ELR (cell line): ENCODE results near the gene RHCG.
A peak's percentile ranks its signal among the peaks of the same experiment; 100 is the strongest.

Source experiments
- DNase-seq: peaks from one replicate; pipeline ENCODE4 v3.0.0-alpha.2; 2015; ENCODE audit warnings: low read depth

The RHCG gene

GRCh38 chr15:89477411-89478242 lies 18.8 kb downstream of the RHCG start:
- DNase-seq, result no peak

- DNase-seq, result no peak
These were observed 20.7 kb downstream of the RHCG start for GRCh38 chr15:89475661-89476060.

GRCh38 chr15:89472785-89473256 lies 23.6 kb downstream of the RHCG start:
- DNase-seq, result peak; percentile 59

DNA sequence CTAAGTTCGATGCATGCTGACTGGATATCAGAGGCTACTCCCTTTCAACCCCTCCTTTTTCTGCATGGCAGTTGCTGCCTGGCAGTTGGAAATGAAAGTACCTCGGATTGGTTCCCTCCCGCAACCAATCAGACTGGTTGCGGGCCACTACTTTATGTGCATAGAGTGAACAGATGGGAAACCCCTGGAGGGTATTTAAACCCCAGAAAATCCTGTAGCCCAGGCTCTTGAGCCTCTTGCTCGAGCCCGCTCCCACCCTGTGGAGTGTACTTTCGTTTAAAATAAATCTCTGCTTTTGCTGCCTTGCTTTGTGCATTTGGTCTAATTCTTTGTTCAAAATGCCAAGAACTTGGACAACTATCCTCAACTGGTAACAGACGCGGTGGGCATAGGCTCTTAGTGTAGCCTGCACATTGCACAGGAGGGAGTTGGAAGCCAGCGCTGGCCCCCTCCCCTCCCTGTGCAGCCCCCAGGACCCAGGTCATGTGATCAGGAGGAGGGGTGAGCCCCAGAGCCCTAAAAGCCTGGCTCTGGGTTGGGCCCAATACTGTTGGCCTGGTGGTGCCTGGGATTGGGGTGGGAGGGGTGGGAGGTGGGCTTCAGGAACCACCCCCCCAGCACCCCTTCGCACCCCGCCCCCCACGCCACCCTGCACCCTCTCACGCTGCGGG lies 26.8 kb downstream of the RHCG start:
- no peak for DNase-seq

DNA sequence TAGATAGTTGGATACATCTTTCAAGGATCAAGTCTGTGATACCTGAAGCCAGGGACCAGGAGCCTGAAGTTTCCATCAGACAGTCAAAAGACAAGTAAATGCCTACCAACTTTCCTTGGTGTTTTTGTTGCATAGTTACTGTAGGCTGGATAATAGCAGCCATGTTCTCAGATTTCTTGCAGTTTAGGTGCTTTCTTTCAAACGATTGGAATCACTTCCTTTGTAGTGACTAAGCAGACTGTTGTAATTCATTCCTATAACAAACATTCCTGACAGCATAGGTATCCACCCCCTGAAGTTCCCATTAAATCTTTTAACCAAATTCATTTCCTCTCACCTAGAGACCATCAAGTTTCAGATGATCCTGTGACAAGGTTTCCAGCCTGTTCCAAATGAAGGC lies 27.6 kb downstream of the RHCG start:
- DNase-seq, result peak; percentile 34

DNA sequence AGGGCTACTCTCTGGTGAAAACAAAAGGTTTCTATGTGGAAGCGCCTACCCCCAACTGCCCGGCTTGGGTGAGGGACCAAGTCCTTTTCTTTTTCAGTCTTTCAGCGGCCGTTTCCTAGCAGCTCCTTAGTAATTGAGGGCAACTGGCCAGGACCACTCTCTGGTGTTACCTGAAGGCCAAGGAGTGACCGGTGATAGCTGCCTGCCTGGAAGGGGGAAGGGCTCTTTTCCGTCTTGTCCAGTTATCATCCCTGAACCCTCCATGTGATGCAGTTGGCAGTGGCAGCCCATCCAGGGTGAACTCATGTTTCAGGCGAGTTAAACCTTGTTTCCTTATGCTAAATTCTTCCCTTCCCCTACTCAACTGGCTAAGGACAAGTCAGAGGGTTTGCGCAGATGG lies 33.3 kb downstream of the RHCG start:
- no peak for DNase-seq

GRCh38 chr15:89462198-89462912 lies 34.0 kb downstream of the RHCG start:
- DNase-seq, result peak; percentile 31

GRCh38 chr15:89461386-89461785 lies 35.0 kb downstream of the RHCG start:
- no peak for DNase-seq

GRCh38 chr15:89460048-89460447 lies 36.3 kb downstream of the RHCG start:
- no peak for DNase-seq

- DNase-seq, result no peak
These were observed 36.9 kb downstream of the RHCG start for GRCh38 chr15:89459271-89460038.

DNA sequence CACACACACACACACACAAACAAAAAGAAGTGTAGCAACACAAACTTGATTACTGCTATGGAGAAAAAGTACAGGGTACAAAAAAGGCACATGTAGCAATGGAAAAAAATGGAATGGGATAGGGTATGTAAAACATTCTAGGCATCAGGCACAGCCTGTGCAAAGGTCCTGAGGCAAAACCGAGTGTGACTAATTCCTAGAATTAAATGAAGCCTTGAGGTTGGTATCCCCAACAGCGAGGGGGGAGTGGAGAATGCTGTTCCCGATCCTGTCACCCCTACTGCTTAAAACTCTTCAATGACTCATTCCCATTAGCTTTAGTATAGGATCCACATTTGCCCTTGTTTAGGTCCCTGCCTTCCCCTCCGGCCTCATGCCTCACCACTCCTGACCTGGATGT lies 37.9 kb downstream of the RHCG start:
- peak; percentile 16 for DNase-seq

DNA sequence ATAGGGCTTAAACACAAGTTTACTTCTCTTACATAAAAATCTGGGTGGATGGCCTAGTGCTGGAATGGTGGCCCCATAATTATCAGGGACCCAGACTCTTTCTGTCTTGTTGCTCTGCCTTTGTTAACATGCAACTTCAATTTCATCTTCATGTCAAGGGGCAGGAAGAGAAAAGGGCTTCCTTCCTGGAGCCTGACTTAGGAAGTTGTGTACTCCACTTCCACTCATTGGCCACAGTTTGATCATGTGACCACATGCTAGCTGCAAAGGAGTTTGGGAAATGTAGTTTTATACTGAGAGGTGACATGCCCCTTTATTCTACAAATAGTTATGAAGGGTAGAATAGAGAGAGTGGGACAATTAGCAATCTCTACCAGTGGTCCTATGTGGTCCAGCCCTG lies 39.3 kb downstream of the RHCG start:
- DNase-seq, result peak; percentile 48

GRCh38 chr15:89455535-89455934 lies 40.8 kb downstream of the RHCG start:
- DNase-seq, result no peak

DNA sequence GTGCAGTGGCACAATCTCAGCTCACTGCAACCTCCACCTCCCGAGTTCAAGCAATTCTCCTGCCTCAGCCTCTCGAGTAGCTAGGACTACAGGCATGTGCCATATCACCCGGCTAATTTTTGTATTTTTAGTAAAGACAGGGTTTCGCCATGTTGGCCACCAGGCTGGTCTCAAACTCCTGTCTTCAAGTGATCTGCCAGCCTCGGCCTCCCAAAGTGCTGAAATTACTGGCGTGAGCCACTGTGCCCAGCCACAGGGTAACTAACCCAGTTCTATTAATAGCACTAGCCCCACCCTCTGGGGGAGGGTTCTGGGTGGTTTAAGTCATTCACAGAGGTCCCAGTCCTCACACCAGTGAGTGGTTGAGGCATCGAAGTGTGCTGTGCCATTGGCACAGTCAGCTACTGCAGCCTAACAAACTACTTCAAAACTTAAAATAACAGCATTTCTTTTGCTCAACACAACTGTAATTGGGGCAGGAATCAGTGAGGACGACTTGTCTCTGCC lies 44.0 kb downstream of the RHCG start:
- DNase-seq, result no peak

DNA sequence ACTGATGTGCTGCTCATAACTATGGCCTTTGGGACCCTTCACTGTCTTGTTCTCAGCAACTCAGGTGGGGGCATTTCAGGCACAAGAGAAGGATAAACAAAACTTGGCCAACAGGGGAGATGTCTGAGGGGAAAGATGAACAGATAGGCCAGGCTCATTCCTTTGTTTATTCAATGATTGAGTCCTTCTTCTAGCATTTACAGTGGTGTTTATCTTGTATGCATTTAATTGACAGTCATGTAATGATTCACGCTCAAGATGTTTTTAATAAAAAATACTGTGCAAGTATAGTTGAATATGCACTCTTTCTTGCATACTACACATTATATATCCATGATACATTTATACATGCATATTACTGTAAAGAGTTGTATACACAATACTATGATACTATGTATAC lies 44.5 kb downstream of the RHCG start:
- DNase-seq, result no peak

- DNase-seq, result no peak
These were observed 46.0 kb downstream of the RHCG start for GRCh38 chr15:89450076-89451006.

GRCh38 chr15:89448825-89449224 lies 47.6 kb downstream of the RHCG start:
- no peak for DNase-seq

- DNase-seq, result no peak
These were observed 48.7 kb downstream of the RHCG start for GRCh38 chr15:89447676-89448075.

DNA sequence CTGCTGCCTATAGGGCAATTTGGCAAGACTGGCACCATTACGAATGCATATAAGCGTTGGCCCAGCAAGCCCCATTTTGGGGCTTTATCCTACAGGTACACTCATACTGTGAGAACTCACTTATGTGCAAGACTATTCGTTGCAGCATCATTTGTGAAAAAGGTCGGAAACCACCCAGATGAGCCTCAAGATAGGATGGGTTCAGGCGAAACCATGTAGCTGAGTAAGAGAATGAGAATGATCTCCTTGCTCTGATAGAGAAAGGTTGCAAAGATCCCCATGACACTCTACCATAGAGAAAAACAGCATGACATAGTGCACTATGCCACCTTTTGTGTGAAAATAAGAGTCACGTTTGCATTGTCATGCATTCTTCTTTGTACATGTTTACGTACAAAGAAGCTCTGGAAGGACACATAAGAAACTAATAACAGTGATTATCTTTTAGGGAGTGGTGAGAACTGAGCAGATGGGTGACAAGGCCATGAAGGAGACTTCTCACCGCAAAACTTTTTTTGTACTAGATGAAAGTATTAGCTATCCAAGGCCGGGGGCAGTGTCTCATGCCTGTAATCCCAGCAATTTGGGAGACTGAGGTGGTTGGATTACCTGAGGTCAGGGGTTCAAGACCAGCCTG lies 50.0 kb downstream of the RHCG start:
- DNase-seq, result no peak

DNA sequence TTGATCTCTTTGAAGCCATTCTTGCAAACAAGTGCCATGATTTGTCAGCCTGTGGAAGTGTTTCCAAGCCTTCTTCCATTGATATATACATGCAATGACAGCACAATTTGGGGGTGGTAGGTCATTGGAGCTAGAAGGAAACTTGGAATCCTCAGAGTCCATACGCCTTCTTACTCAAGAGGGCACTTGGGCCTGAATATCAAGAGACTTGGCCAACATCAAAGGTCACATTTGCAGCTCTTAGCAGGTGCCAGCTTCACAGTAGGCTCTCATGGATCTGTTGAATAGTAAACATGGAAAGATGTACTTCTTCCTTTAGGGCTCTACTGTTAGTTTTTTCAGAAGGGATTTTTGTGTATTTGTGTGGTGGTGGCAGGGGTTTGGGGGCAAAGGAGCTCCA lies 50.9 kb downstream of the RHCG start:
- no peak for DNase-seq
